NCI-H2081 treated with DMSO at 0.1 percent for 48 hours (cell line): ENCODE data around the gene SLC25A13.

Source experiments
- DNase-seq: peaks from one replicate; lab custom pipeline; 2025; lab: John Stamatoyannopoulos, UW

The SLC25A13 gene

GRCh38 chr7:96322847-96323461, 1.1 kb upstream of the SLC25A13 start:
- no peak for DNase-seq

DNA sequence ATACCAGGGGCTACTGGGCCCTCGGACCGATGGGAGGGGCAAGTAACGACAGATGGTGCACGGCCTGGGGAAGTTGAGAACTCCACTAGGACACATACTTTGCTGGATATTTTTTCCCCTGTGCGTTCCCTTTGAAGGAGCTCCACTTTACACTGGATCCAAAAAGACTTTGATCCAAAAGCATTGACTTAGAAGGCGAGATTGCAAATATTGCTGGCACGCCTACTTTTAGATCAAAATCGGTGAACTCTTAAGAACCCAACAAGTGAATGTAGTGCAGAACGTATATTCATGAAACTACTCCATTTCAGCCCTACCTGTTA, 436 bp upstream of the SLC25A13 start:
- no peak for DNase-seq

GRCh38 chr7:96321031-96321657, 754 bp downstream of the SLC25A13 start:
- peak; percentile 77 for DNase-seq

DNA sequence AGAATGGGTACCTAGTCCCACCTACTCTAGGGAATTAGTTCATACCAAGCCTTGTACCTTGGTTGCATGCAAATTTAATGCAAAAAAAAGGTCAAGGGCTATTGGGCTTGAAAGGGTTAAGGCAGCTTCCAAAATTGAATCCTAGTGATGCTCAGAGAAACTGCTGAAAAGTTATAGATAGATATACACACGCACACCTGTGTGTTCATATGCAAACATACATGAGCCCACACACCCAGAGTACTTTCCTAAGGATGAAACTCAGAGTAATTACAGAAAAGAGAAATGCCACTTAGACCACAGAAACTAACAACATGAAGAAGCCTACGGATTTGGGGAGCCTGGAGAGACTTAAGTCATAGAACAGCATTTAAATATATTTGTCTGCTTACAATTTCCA, 1.5 kb downstream of the SLC25A13 start:
- no peak for DNase-seq

- DNase-seq: no peak
Measured at GRCh38 chr7:96319439-96319838, 2.5 kb downstream of the SLC25A13 start.

DNA sequence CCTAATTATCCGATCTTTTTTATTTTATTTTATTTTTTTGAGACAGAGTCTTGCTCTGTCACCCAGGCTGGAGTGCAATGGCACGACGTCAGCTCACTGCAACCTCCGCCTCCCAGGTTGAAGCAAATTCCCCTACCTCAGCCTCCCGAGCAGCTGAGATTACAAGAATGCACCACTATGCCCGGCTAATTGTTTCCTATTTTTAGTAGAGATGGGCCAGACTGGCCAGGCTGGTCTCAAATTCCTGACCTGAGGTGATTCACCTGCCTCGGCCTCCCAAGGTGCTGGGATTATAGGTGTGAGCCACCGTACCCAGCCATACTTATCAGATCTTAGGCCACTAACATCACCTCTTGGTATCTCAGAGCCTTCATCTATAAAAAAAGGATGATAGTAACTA, 4.9 kb downstream of the SLC25A13 start:
- no peak for DNase-seq

- no peak for DNase-seq
Measured at GRCh38 chr7:96315125-96315512, 6.8 kb downstream of the SLC25A13 start.

- no peak for DNase-seq
Measured at GRCh38 chr7:96314402-96315124, 7.3 kb downstream of the SLC25A13 start.

GRCh38 chr7:96313940-96314339, 8.0 kb downstream of the SLC25A13 start:
- DNase-seq: no peak

DNA sequence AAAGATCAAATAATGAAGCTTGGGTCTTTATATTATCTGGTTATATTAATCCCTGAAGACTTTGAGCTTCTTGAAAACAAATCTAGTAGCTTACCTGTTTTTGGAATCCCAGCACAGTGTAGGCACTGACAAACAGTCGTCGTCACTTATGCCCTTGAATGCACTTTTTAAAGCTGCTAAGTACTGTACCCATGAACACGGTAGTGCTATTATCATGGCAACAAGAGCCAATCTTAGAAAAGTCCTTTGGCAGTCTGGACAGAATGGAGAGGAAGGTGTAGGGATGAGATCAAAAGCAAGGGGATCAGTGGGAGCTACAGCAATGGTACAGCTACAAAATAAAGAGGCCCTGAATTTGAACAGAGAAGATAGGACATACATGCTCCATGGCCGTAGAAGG, 9.4 kb downstream of the SLC25A13 start:
- no peak for DNase-seq

DNA sequence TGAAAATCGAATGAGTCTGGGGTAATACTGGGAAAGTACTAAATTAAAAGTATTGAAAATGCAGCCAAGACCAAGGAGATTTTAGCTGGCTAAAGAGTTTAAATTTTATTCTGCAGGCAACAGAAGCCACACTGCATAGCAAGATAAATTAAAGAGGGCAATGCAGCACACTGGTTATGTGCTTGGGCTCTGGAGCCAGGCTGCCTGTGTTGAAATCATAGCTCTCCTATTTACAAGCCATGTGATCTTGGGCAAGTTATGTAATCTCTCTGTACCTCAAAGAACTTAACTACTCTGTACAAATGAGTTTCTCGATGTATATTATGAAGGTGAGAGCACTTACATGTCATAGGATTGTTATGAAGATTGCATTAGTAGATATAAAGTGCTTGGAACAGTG, 9.9 kb downstream of the SLC25A13 start:
- DNase-seq: no peak

GRCh38 chr7:96310110-96310509, 11.8 kb downstream of the SLC25A13 start:
- no peak for DNase-seq

- DNase-seq: no peak
Measured at GRCh38 chr7:96308950-96309263, 13.0 kb downstream of the SLC25A13 start.

- DNase-seq: no peak
Measured at GRCh38 chr7:96308253-96308949, 13.5 kb downstream of the SLC25A13 start.

DNA sequence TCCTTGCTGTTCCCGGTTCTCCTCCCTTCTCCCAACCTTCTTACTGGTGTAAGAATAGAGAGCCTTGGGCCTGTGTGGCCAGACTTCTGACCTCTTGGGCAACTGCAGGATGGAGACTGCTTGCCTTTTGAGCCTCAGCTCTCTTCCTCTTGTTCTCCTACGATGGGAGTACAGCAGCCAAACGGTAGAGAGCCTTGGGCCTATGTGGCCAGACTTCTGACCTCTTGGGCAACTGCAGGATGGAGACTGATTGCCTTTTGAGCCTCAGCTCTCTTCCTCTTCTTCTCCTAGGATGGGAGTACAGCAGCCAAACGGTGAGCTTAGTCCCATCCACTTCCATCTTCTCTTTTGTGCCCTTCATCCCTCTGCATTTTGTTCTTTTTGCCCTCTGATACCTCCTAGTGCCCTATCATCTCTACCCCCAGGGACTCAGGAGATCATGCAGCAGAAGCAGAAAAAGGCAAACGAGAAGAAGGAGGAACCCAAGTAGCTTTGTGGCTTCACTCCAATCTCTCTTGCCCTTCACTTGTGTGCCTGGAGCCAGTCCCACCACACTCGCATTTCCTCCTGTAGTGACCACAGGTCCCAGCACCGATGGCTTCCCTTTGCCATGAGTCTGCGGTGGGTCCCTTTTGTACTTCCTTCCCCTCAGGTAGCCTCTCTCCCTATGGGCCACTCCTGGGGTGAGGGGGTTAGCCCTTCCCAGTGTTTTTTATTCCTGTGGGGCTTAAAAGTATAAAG, 15.3 kb downstream of the SLC25A13 start:
- DNase-seq: no peak

GRCh38 chr7:96305915-96306314, 16.0 kb downstream of the SLC25A13 start:
- no peak for DNase-seq

DNA sequence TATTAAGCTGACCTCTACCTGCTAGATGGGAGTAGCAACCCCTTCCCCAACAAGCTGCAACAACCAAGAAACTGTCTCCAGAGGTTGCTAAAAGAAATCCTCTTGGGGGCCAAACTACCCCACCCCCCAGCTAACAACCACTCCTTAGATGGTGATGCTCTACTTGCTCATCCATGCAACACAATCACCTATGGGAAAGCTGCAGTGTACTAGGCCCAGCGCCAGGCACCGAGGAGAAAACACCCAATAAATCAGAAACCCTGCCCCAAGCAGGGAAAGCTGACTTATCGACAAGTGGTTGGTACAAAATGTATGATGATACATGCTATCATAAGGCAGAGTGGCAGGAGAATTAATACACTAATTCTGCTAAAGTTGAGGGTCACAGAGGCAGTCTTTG, 17.3 kb downstream of the SLC25A13 start:
- no peak for DNase-seq

GRCh38 chr7:96303686-96304443, 18.0 kb downstream of the SLC25A13 start:
- DNase-seq: no peak

DNA sequence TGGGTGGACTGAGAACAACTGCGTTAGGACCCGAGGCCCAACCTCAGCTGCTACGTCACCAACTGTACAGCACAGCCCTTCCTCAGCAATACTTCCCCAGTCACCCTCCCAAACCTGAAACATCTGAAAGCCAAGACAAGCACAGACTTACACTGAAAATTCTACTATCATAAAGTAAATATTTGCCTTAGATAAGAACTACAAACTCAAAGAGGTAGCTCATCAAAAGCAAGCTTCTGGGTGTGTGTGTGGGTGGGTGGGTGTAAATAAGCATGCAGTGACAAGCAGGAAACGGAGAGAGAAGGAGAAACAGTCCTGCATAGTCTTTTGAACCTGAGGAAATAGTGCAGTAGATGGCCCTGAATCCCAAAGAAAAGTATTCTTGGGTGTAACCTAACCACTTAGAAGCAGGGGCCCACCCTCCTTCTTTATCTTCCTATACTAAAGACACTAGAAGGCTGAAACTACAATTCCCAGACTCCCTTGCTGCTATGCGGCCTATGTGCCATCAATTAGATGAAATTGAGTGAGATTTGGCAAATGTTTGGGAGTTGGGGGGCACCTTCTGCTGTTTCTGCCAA, 18.7 kb downstream of the SLC25A13 start:
- DNase-seq: no peak

DNA sequence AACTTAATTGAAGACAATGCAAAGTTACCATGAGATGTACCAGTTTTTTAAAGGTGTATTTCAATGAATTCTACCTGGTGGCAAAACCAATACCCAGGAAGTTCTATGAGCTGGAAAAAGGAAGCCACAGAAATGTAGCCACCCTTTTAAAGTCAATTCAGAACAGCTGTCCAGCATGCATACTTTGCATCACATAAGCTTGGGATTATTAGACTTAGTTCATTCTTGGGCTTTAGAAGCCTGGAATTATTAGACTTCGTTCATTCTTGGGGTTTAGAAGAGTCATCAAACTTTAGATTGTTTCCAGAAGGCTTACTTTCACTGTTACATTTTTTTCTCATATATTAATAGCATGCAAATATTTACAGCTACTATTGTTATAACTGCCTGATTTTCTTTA, 20.9 kb downstream of the SLC25A13 start:
- DNase-seq: no peak

GRCh38 chr7:96300502-96300901, 21.4 kb downstream of the SLC25A13 start:
- DNase-seq: no peak
